H9 (cell line): ENCODE measurements around the gene STKLD1. TPM values are rescaled to one million over a fixed set of nuclear protein-coding genes. Genes with fewer than 3 reads are reported as not detected.

ENCODE experiments used
- DNase-seq: peaks from one replicate; pipeline ENCODE4 v3.0.0-alpha.2; 2017
- H2AFZ ChIP-seq: one replicate; pipeline ENCODE4 v1.6.1; 2013; ENCODE audit warnings: mild to moderate bottlenecking, low read length, control low read depth, moderate library complexity
- H2AK5ac ChIP-seq: 2 replicates; pipeline ENCODE4 v1.6.1; 2013; ENCODE audit warnings: low read length, control low read depth, mixed read lengths; ENCODE audit not compliant: insufficient read length
- H2BK120ac ChIP-seq: one replicate; pipeline ENCODE4 v1.6.1; 2013; ENCODE audit warnings: low read depth, mild to moderate bottlenecking, low read length, control low read depth, inconsistent platforms; ENCODE audit not compliant: poor library complexity, severe bottlenecking
- H2BK12ac ChIP-seq: 2 replicates; pipeline ENCODE4 v1.6.1; 2013; ENCODE audit warnings: low read length, control low read depth, mixed read lengths, low read depth; ENCODE audit not compliant: insufficient read length
- H2BK15ac ChIP-seq: 2 replicates; pipeline ENCODE4 v1.6.1; 2013; ENCODE audit warnings: low read depth, low read length, control low read depth
- H2BK20ac ChIP-seq: one replicate; pipeline ENCODE4 v1.6.1; 2013; ENCODE audit warnings: low read depth, mild to moderate bottlenecking, low read length, control low read depth, inconsistent platforms; ENCODE audit not compliant: poor library complexity, severe bottlenecking
- H2BK5ac ChIP-seq: 2 replicates; pipeline ENCODE4 v1.6.1; 2013; ENCODE audit warnings: low read length, control low read depth, mixed read lengths; ENCODE audit not compliant: insufficient read length
- H3K14ac ChIP-seq: 2 replicates; pipeline ENCODE4 v1.6.1; 2013; ENCODE audit warnings: low read length, control low read depth; ENCODE audit not compliant: insufficient read depth
- H3K18ac ChIP-seq: 2 replicates; pipeline ENCODE4 v1.6.1; 2013; ENCODE audit warnings: low read depth, mild to moderate bottlenecking, mixed read lengths, low read length, control low read depth; ENCODE audit not compliant: insufficient read length
- H3K23ac ChIP-seq: 2 replicates; pipeline ENCODE4 v1.6.1; 2013; ENCODE audit warnings: low read length, control low read depth, mixed read lengths, low read depth; ENCODE audit not compliant: insufficient read length
- H3K23me2 ChIP-seq: 2 replicates; pipeline ENCODE4 v1.6.1; 2013; ENCODE audit warnings: low read depth, mild to moderate bottlenecking, mixed read lengths, low read length, control low read depth; ENCODE audit not compliant: insufficient read length, poor library complexity, severe bottlenecking
- H3K27ac ChIP-seq: 2 replicates; pipeline ENCODE4 v1.5.1; 2013; ENCODE audit warnings: low read length, control low read depth, mixed read lengths, low read depth; ENCODE audit not compliant: insufficient read length
- H3K27me3 ChIP-seq: 2 replicates; pipeline ENCODE4 v1.6.1; 2013; ENCODE audit warnings: low read length, control low read depth, inconsistent platforms; ENCODE audit not compliant: insufficient read depth
- H3K4ac ChIP-seq: 2 replicates; pipeline ENCODE4 v1.6.1; 2013; ENCODE audit warnings: low read depth, mild to moderate bottlenecking, control low read depth, inconsistent platforms, low read length, moderate library complexity
- H3K4me1 ChIP-seq: 2 replicates; pipeline ENCODE4 v1.6.1; 2013; ENCODE audit warnings: low read length, control low read depth, inconsistent platforms; ENCODE audit not compliant: insufficient read depth
- H3K4me2 ChIP-seq: 2 replicates; pipeline ENCODE4 v1.6.1; 2013; ENCODE audit warnings: low read length, control low read depth, mixed read lengths; ENCODE audit not compliant: insufficient read length, insufficient read depth
- H3K56ac ChIP-seq: 2 replicates; pipeline ENCODE4 v1.6.1; 2013; ENCODE audit warnings: low read depth, mild to moderate bottlenecking, mixed read lengths, low read length, control low read depth; ENCODE audit not compliant: insufficient read length
- H3K79me1 ChIP-seq: 2 replicates; pipeline ENCODE4 v1.6.1; 2013; ENCODE audit warnings: low read depth, mild to moderate bottlenecking, moderate library complexity, low read length, control low read depth, inconsistent platforms; ENCODE audit not compliant: insufficient read depth, poor library complexity, severe bottlenecking
- H3K79me2 ChIP-seq: 2 replicates; pipeline ENCODE4 v1.6.1; 2013; ENCODE audit warnings: low read length, control low read depth, inconsistent platforms; ENCODE audit not compliant: insufficient read depth
- H3K9ac ChIP-seq: 2 replicates; pipeline ENCODE4 v1.6.1; 2013; ENCODE audit warnings: low read length, control low read depth, mixed read lengths; ENCODE audit not compliant: insufficient read length; ENCODE audit errors: extremely low read depth
- H3K9me3 ChIP-seq: one replicate; pipeline ENCODE4 v1.6.1; 2013; ENCODE audit warnings: low read depth, low read length, inconsistent platforms; ENCODE audit not compliant: control insufficient read depth
- H3T11ph ChIP-seq: one replicate; pipeline ENCODE4 v1.6.1; 2013; ENCODE audit warnings: mild to moderate bottlenecking, low read length, control low read depth, inconsistent platforms
- H4K20me1 ChIP-seq: one replicate; pipeline ENCODE4 v1.6.1; 2013; ENCODE audit not compliant: control insufficient read depth, insufficient read length, insufficient read depth
- H4K5ac ChIP-seq: 2 replicates; pipeline ENCODE4 v1.6.1; 2013; ENCODE audit warnings: low read depth, mild to moderate bottlenecking, mixed read lengths, low read length, control low read depth; ENCODE audit not compliant: insufficient read length
- H4K8ac ChIP-seq: replicated peaks from 2 replicates; pipeline ENCODE4 v1.6.1; 2013; ENCODE audit warnings: low read length, control low read depth, mixed read lengths, low read depth; ENCODE audit not compliant: insufficient read length
- H4K91ac ChIP-seq: 2 replicates; pipeline ENCODE4 v1.6.1; 2013; ENCODE audit warnings: low read depth, mild to moderate bottlenecking, moderate library complexity, mixed read lengths, low read length, control low read depth; ENCODE audit not compliant: insufficient read length
- H3K27ac Mint-ChIP-seq, 3 experiments: 2 replicates in 2 of 3; 3 replicates in 1 of 3; pipeline ENCODE4 v1.8.0; 2020 to 2021; ENCODE audit warnings: mixed read lengths in 3 of 3, mild to moderate bottlenecking in 1 of 3, moderate library complexity in 1 of 3
- H3K27me3 Mint-ChIP-seq: 2 replicates; pipeline ENCODE4 v1.8.0; 2021; ENCODE audit warnings: low read depth, mild to moderate bottlenecking, moderate library complexity, mixed read lengths
- H3K36me3 Mint-ChIP-seq, 3 experiments: 2 replicates in 2 of 3; 3 replicates in 1 of 3; pipeline ENCODE4 v1.8.0; 2020 to 2021; ENCODE audit warnings: low read depth in 3 of 3, mixed read lengths in 3 of 3; ENCODE audit not compliant: insufficient read depth in 1 of 3
- H3K4me1 Mint-ChIP-seq, 2 experiments: 2 replicates each; pipeline ENCODE4 v1.8.0; 2020; ENCODE audit warnings: mixed read lengths in 2 of 2
- H3K4me3 Mint-ChIP-seq, 2 experiments: 2 replicates in 1 of 2; 3 replicates in 1 of 2; pipeline ENCODE4 v1.8.0; 2020 to 2021; ENCODE audit warnings: mild to moderate bottlenecking in 2 of 2, mixed read lengths in 2 of 2, moderate library complexity in 1 of 2
- H3K9me3 Mint-ChIP-seq, 2 experiments: 2 replicates in 1 of 2; 3 replicates in 1 of 2; pipeline ENCODE4 v1.8.0; 2020; ENCODE audit warnings: mild to moderate bottlenecking in 2 of 2, mixed read lengths in 2 of 2, moderate library complexity in 1 of 2
- CTCF ChIP-seq: fragments of 200-600 bp; sonication (generic); conservative IDR thresholded peaks from 3 replicates; pipeline ENCODE4 v1.8.0; 2021; ENCODE audit warnings: antibody characterized with exemption, mild to moderate bottlenecking
- WGBS: extraction: QIAGEN DNeasy Blood & Tissue Kit; methylation state at CpG from one replicate; pipeline ENCODE4 v1.1.7; 2013; ENCODE audit warnings: missing lambda C conversion rate, low lambda C conversion rate, mixed read lengths; ENCODE audit not compliant: insufficient read length; ENCODE audit errors: extremely low coverage; 5-methylcytosine and 5-hydroxymethylcytosine counted together
- total RNA-seq: library from RNA; stranded (reverse); gene quantifications from 2 replicates; pipeline ENCODE4 v1.2.1, GENCODE V29; 2021

Gene STKLD1
- total RNA-seq, 1 experiment from 2014 or later: 0.57 TPM

- Mint-ChIP-seq H3K27me3 (no peaks in the 10 kb centered on the region; the same call in 1 of the 2 replicates), H3K36me3 (peaks cover 42 to 80% (median 67%) of the 10 kb centered on the region in 3 experiments), H3K4me1 (peaks cover 5 to 15% of the 10 kb centered on the region in 2 experiments; a peak in 3 of 4 replicates), H3K27ac (no peak overlapping the region), H3K9me3 (peaks cover 0 to 3% of the 10 kb centered on the region in 2 experiments; a peak in 1 of 5 replicates), H3K4me3 (no peak overlapping the region)
- Histone ChIP-seq H3K56ac (no peak overlapping the region), H3K4me1 (no peaks in the 10 kb centered on the region), H3K9me3 (no peaks in the 10 kb centered on the region), H3T11ph (no peak overlapping the region), H3K79me1 (no peaks in the 10 kb centered on the region), H3K27ac (no peak overlapping the region), H2BK12ac (no peak overlapping the region), H2AK5ac (no peak overlapping the region), H3K9ac (no peak overlapping the region), H4K5ac (no peak overlapping the region), H3K4me2 (no peak overlapping the region), H3K18ac (no peak overlapping the region), H3K27me3 (no peaks in the 10 kb centered on the region), H3K23me2 (peaks cover 3% of the 10 kb centered on the region), H2BK20ac (no peak overlapping the region), H3K23ac (no peak overlapping the region), H3K4ac (no peak overlapping the region), H2AFZ (no peak overlapping the region), H2BK5ac (no peak overlapping the region), H3K79me2 (peaks cover 3% of the 10 kb centered on the region; the same call in 1 of the 2 replicates), H4K20me1 (no peaks in the 10 kb centered on the region), H4K91ac (no peak overlapping the region), H3K14ac (no peak overlapping the region), H2BK120ac (no peak overlapping the region), H2BK15ac (no peak overlapping the region), H4K8ac (no peak overlapping the region)
- DNase-seq: no peak
- TF ChIP-seq CTCF: no peak
- WGBS: no CpG with 5 or more reads among the region's 5 CpGs
Measured at GRCh38 chr9:133339641-133340040, 36.5 kb upstream of the STKLD1 start.
